Progenitor cell of endocrine pancreas (in vitro differentiated cells): Measurements from ENCODE around the gene ZNF692. TPM values are rescaled to one million over a fixed set of nuclear protein-coding genes. Genes with fewer than 3 reads are reported as not detected.

ENCODE experiments used
- DNase-seq: peaks from one replicate; pipeline ENCODE4 v3.0.0; 2021; ENCODE audit warnings: low spot score; ENCODE audit not compliant: unreplicated experiment
- H3K27ac Mint-ChIP-seq: 2 replicates; pipeline ENCODE4 v1.8.0; 2021; ENCODE audit warnings: mild to moderate bottlenecking, moderate library complexity, mixed read lengths
- H3K27me3 Mint-ChIP-seq: 2 replicates; pipeline ENCODE4 v1.8.0; 2021; ENCODE audit warnings: mixed read lengths
- H3K36me3 Mint-ChIP-seq: 2 replicates; pipeline ENCODE4 v1.8.0; 2022; ENCODE audit warnings: mixed read lengths; ENCODE audit not compliant: insufficient read depth
- H3K4me1 Mint-ChIP-seq: 2 replicates; pipeline ENCODE4 v1.8.0; 2021; ENCODE audit warnings: low read depth, mixed read lengths
- H3K4me3 Mint-ChIP-seq: 2 replicates; pipeline ENCODE4 v1.8.0; 2021; ENCODE audit warnings: low read depth, mild to moderate bottlenecking, moderate library complexity, mixed read lengths
- H3K9me3 Mint-ChIP-seq: 2 replicates; pipeline ENCODE4 v1.8.0; 2021; ENCODE audit warnings: low read depth, mixed read lengths
- total RNA-seq: library from RNA; stranded (reverse); gene quantifications from 2 replicates; pipeline ENCODE4 v1.2.1, GENCODE V29; 2021
- TF ChIP-seq, protein P1 (sequence below): fragments of 200-600 bp; sonication (generic); IDR thresholded peaks from one replicate; pipeline ENCODE4 v1.5.0; 2021; ENCODE audit warnings: antibody characterized with exemption, mild to moderate bottlenecking; ENCODE audit not compliant: unreplicated experiment

Gene ZNF692
- total RNA-seq, 1 donor from 2014 or later, result 109 TPM

DNA sequence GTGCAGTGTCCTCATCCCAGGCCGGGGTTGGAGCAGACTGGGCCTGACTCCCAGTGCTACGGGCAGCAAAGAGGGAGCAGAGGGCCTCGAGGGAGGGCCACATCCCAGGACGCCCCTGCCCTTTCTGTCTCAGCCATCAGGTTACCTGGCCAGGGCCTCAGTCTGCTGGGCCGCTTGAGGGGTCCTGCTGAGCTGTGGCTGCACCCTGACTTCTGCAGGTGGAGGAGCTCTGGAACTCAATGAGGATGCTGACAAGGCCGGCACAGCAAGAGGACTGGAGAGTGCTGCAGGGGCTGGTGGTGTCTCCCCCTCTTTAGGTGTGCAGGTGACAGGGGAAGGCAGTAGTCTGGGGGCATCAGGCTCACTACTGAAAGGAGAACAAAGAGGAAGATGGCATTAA, 3.3 kb downstream of the ZNF692 start:
- H3K9me3 Mint-ChIP-seq, result no peaks in the 10 kb centered on the region
- H3K36me3 Mint-ChIP-seq, result peaks cover 11% of the 10 kb centered on the region
- no peak for DNase-seq
- H3K27ac Mint-ChIP-seq, result peak overlapping the region; percentile 77
- TF ChIP-seq, protein P1, sequence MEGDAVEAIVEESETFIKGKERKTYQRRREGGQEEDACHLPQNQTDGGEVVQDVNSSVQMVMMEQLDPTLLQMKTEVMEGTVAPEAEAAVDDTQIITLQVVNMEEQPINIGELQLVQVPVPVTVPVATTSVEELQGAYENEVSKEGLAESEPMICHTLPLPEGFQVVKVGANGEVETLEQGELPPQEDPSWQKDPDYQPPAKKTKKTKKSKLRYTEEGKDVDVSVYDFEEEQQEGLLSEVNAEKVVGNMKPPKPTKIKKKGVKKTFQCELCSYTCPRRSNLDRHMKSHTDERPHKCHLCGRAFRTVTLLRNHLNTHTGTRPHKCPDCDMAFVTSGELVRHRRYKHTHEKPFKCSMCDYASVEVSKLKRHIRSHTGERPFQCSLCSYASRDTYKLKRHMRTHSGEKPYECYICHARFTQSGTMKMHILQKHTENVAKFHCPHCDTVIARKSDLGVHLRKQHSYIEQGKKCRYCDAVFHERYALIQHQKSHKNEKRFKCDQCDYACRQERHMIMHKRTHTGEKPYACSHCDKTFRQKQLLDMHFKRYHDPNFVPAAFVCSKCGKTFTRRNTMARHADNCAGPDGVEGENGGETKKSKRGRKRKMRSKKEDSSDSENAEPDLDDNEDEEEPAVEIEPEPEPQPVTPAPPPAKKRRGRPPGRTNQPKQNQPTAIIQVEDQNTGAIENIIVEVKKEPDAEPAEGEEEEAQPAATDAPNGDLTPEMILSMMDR, result no peak
- H3K27me3 Mint-ChIP-seq, result peaks cover 3% of the 10 kb centered on the region
- no peak overlapping the region for H3K4me3 Mint-ChIP-seq
- H3K4me1 Mint-ChIP-seq, result peaks cover 15% of the 10 kb centered on the region

DNA sequence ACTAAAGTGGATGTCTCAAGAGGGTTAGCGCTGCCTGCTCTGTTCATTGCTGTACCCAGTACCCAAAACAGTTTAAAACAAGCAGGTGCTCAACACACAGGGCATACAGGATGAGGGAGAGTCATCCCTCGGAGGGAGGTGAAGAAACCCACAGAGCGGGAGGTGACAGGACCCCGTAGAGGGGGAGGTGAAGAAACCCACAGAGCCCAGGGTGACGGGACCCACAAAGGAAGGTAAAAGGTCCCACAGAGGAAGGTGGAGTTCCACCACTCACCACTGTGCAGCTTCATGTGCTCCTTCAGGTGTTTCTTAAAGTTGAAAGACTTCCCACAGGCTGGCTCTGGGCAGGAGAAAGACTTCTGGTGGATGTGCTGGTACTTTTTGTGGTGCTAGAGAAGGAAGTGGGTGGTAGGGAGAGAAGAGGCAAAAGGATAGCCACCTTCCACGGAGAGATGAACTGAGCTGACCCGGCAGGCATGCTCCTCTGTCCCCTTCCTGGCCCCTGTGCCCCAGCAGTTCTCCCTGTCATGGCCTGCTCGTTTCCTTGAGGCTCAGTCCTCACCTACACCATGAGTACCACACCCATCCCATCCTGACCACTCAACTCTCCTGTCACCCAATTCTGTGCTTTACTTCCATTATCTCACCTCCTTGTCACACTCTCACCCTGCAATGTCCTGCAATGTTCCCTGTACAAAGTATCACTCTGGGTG, 5.1 kb downstream of the ZNF692 start:
- Mint-ChIP-seq H3K27ac (peak overlapping the region; percentile 25), H3K9me3 (no peaks in the 10 kb centered on the region), H3K36me3 (peaks cover 15% of the 10 kb centered on the region), H3K4me1 (peaks cover 10% of the 10 kb centered on the region), H3K27me3 (no peaks in the 10 kb centered on the region), H3K4me3 (no peak overlapping the region)
- no peak for DNase-seq
- TF ChIP-seq, protein P1, result no peak

DNA sequence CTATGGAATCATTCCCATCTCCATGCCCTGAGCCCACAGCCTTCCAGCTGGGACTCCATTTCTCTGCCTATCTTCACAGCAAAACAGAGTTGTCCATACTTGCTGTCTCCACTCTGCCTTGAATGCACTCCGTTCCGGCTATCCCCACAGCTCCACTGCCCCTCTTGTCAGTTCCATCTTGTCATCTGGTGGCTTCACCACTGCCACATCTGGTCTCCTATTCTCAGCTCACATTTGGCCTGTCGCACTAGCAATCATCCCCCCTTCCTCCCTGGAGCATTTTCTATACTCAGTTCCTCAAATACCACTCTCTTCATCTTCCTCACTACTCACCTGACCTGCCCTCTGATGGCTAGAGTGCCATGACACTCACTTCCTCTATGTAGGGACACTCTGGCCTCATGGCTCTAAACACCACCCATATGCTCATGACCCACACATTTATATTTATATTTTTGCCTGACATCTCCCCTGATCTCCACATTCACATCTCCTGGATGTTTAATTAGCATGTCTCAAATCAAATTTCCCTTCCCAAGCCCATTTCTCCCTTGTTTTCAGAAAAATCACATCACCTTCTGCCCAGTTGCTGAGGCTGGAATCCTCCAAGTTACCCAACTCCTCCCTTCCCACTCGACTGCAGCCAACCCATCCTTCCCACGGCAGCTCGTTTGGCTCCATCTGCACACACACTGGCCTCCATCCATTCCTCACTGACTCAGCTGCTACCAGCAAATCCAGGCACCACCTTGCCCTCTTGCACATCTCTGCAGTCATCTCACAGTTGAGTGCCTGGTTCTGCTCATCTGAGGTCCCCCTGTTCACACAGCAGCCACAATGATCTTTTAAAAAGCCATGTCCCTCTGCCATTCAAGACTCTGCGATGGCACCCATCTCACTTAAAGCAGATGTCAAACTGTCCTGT, 6.1 kb downstream of the ZNF692 start:
- Mint-ChIP-seq H3K4me3 (no peak overlapping the region), H3K4me1 (peaks cover 9% of the 10 kb centered on the region), H3K9me3 (no peaks in the 10 kb centered on the region), H3K27ac (no peak overlapping the region), H3K27me3 (no peaks in the 10 kb centered on the region), H3K36me3 (peaks cover 18% of the 10 kb centered on the region)
- TF ChIP-seq, protein P1, result no peak
- DNase-seq, result no peak

DNA sequence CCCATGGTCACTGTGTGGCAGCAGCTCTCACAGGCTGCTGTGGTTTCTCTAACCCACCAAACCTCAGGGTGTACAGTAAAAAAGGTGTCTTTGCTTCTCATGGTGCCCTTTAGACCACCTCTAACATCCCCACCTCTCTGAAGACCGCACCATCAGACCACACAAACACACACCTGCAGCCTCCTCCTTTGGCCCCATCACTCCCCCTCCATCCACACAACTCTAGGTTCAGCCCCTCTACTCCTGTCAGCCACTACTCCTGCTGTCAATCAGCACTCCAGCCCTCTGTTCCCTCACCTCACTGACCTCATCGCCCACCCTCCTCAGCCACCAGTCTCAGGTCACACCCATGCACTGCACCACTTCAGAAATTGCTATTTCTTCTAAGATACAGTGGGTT, 7.5 kb downstream of the ZNF692 start:
- no peak overlapping the region for H3K4me3 Mint-ChIP-seq
- TF ChIP-seq, protein P1, result no peak
- no peak overlapping the region for H3K27ac Mint-ChIP-seq
- H3K9me3 Mint-ChIP-seq, result no peaks in the 10 kb centered on the region
- no peaks in the 10 kb centered on the region for H3K4me1 Mint-ChIP-seq
- no peaks in the 10 kb centered on the region for H3K27me3 Mint-ChIP-seq
- peaks cover 21% of the 10 kb centered on the region for H3K36me3 Mint-ChIP-seq
- no peak for DNase-seq

DNA sequence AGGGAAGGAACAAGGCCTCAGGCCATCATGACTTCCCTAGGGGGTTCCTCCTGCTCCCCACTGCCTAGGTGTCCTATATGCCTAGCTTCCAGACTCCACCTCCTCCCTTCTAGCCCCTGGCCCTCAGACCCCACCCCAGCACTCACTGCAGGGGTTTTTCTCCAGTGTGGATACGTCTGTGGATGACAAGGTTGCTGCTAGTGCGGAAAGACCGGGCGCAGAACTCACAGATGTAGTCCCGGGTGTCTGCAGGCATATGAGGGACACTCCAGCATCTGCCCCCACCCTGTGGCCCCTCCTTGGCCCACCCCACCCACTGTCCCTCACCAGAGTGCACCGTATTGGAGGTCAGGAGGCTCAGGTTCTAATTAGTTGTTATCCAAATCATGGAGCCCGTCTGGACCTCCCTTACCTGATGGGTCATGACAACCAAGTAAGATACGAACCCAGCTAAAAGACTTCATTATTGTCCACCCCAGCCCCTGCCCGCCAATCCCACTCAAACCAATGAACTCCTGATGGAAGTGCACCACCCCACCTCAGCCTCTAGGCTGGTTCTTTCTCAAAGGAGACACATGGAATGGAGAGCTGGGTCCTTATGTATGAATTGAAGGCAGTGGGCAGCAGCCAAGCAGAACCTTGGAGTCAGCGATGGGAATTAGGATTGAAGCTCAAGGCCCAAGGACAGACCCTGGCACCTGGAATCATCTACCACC, 8.2 kb downstream of the ZNF692 start:
- Mint-ChIP-seq H3K36me3 (peaks cover 18% of the 10 kb centered on the region), H3K4me3 (no peak overlapping the region), H3K27me3 (no peaks in the 10 kb centered on the region), H3K27ac (no peak overlapping the region), H3K4me1 (no peaks in the 10 kb centered on the region), H3K9me3 (no peaks in the 10 kb centered on the region)
- TF ChIP-seq, protein P1, result no peak
- DNase-seq, result no peak
